GM12878 (cell line): ENCODE measurements around the gene ACSF2. TPM values are rescaled to one million over a fixed set of nuclear protein-coding genes. Genes with fewer than 3 reads are reported as not detected.

Source experiments
- ATAC-seq: fragments of 200-7000 bp; cut with Tn5 transposase; 3 replicates; pipeline ENCODE4 v1.9.1; 2020; ENCODE audit warnings: mild to moderate bottlenecking, moderate library complexity
- BruUV-seq: library from RNA; stranded (reverse); fragments of 400-500 nt; replicated peaks from 2 replicates; lab custom pipeline; 2021; lab: Mats Ljungman, UMichigan
- CTCF ChIA-PET: fragments of 300-600 bp; sonication (Branson Sonifier 250); formaldehyde crosslinking; extraction: SDS; loops from one replicate; lab custom pipeline; 2021; ENCODE audit warnings: inconsistent platforms; lab: Yijun Ruan, JAX
- POLR2A ChIA-PET: fragments of 350-600 bp; formaldehyde crosslinking; extraction: SDS; loops from one replicate; lab custom pipeline; 2021; ENCODE audit warnings: inconsistent platforms; lab: Charles Lee
- RAD21 ChIA-PET: fragments of 300-600 bp; sonication (Branson Sonifier 250); formaldehyde crosslinking; loops from one replicate; lab custom pipeline; 2023; ENCODE audit warnings: antibody characterized with exemption; ENCODE audit not compliant: unreplicated experiment; lab: Charles Lee
- SMC1A ChIA-PET: fragments of 300-600 bp; sonication (Branson Sonifier 250); formaldehyde crosslinking; loops from one replicate; lab custom pipeline; 2023; ENCODE audit not compliant: unreplicated experiment, uncharacterized antibody; lab: Charles Lee
- DNase-seq: peaks from one replicate; pipeline ENCODE4 v3.0.0-alpha.2; 2011; ENCODE audit warnings: low read depth, low spot score
- FAIRE-seq: peaks from 3 replicates; lab custom pipeline; 2011; peaks lifted over from hg19 to GRCh38; lab: Jason Lieb, UNC
- H2AFZ ChIP-seq: 2 replicates; pipeline ENCODE4 v1.6.0; 2011; ENCODE audit warnings: low read depth, low read length, control low read depth; ENCODE audit not compliant: control insufficient read depth
- H3K27ac ChIP-seq: 2 replicates; pipeline ENCODE4 v1.5.1; 2011; ENCODE audit warnings: control low read depth; ENCODE audit not compliant: control insufficient read depth, insufficient read depth
- H3K27me3 ChIP-seq, 2 experiments: replicated peaks in 1 of 2; 2 replicates each; pipeline versions ENCODE4 v1.6.0 to v1.6.1; 2011; ENCODE audit warnings: low read length in 1 of 2; ENCODE audit not compliant: control insufficient read depth in 2 of 2, insufficient read depth in 2 of 2
- H3K36me3 ChIP-seq, 2 experiments: 2 replicates each; pipeline ENCODE4 v1.5.1; 2011; ENCODE audit warnings: low read length in 1 of 2; ENCODE audit not compliant: control insufficient read depth in 2 of 2, insufficient read depth in 2 of 2
- H3K4me1 ChIP-seq: 2 replicates; pipeline ENCODE4 v1.6.1; 2011; ENCODE audit warnings: mild to moderate bottlenecking, low read length, moderate library complexity, mixed read lengths; ENCODE audit not compliant: control insufficient read depth, insufficient read depth
- H3K4me2 ChIP-seq: 2 replicates; pipeline ENCODE4 v1.6.0; 2011; ENCODE audit warnings: control low read depth; ENCODE audit not compliant: control insufficient read depth, insufficient read depth
- H3K4me3 ChIP-seq: fragments of 200-600 bp; sonication (generic); 2 replicates; pipeline ENCODE4 v1.5.1; 2016
- H3K79me2 ChIP-seq: 2 replicates; pipeline ENCODE4 v1.6.0; 2011; ENCODE audit warnings: low read length; ENCODE audit not compliant: control insufficient read depth, insufficient read depth
- H3K9ac ChIP-seq: 2 replicates; pipeline ENCODE4 v1.8.0; 2011; ENCODE audit warnings: low read length, control low read depth, mixed read lengths; ENCODE audit not compliant: control insufficient read depth, insufficient read depth
- H3K9me3 ChIP-seq: replicated peaks from 3 replicates; pipeline ENCODE4 v1.5.1; 2011; ENCODE audit warnings: mild to moderate bottlenecking, low read length; ENCODE audit not compliant: control insufficient read depth, insufficient read depth
- H4K20me1 ChIP-seq: 2 replicates; pipeline ENCODE4 v1.6.0; 2011; ENCODE audit not compliant: control insufficient read depth, insufficient read depth
- BHLHE40 ChIP-seq, 2 experiments: fragments of 450-650 bp in 1 of 2; IDR thresholded peaks; 2 replicates each; pipeline ENCODE4 v1.6.1; 2011 to 2017; ENCODE audit warnings: low read depth in 2 of 2, borderline replicate concordance in 1 of 2, improper control_type of control experiment in 1 of 2, low read length in 1 of 2, mild to moderate bottlenecking in 1 of 2
- BMI1 ChIP-seq: fragments of 450-650 bp; IDR thresholded peaks from 2 replicates; pipeline ENCODE4 v1.6.1; 2016; ENCODE audit warnings: mild to moderate bottlenecking, moderate library complexity, borderline replicate concordance
- JUND ChIP-seq: IDR thresholded peaks from 2 replicates; pipeline ENCODE4 v1.6.1; 2012; ENCODE audit warnings: low read depth, mild to moderate bottlenecking, low read length, improper control_type of control experiment, moderate library complexity
- KLF5 ChIP-seq: fragments of 450-650 bp; IDR thresholded peaks from 2 replicates; pipeline ENCODE4 v1.6.1; 2014; ENCODE audit warnings: mild to moderate bottlenecking; ENCODE audit not compliant: partially characterized antibody
- LARP7 ChIP-seq: fragments of 450-650 bp; IDR thresholded peaks from 2 replicates; pipeline ENCODE4 v1.6.1; 2017; ENCODE audit warnings: mild to moderate bottlenecking
- MEF2A ChIP-seq: IDR thresholded peaks from 2 replicates; pipeline ENCODE4 v1.6.1; 2011; ENCODE audit warnings: low read depth, mild to moderate bottlenecking, low read length, moderate library complexity; ENCODE audit not compliant: insufficient read depth
- MTA2 ChIP-seq: fragments of 450-650 bp; IDR thresholded peaks from 2 replicates; pipeline ENCODE4 v1.6.1; 2016; ENCODE audit warnings: low read depth, mild to moderate bottlenecking, moderate library complexity
- NR2F1 ChIP-seq: fragments of 450-650 bp; conservative IDR thresholded peaks from 2 replicates; pipeline ENCODE4 v1.6.1; 2017; ENCODE audit warnings: mild to moderate bottlenecking
- PAX8 ChIP-seq: fragments of 450-650 bp; IDR thresholded peaks from 2 replicates; pipeline ENCODE4 v1.6.1; 2017; ENCODE audit warnings: mild to moderate bottlenecking, moderate library complexity
- POLR2AphosphoS2 ChIP-seq: IDR thresholded peaks from 2 replicates; pipeline ENCODE4 v1.6.1; 2011; ENCODE audit warnings: low read depth, mild to moderate bottlenecking, low read length, improper control_type of control experiment, moderate library complexity
- STAT3 ChIP-seq: IDR thresholded peaks from 2 replicates; pipeline ENCODE4 v1.6.1; 2011; ENCODE audit warnings: low read depth, low read length, improper control_type of control experiment
- TAF1 ChIP-seq: IDR thresholded peaks from 2 replicates; pipeline ENCODE4 v1.6.1; 2011; ENCODE audit warnings: mild to moderate bottlenecking, low read depth, low read length, borderline replicate concordance
- TBL1XR1 ChIP-seq: IDR thresholded peaks from 2 replicates; pipeline ENCODE4 v1.6.1; 2012; ENCODE audit warnings: low read depth, low read length, improper control_type of control experiment
- YY1 ChIP-seq: IDR thresholded peaks from 2 replicates; pipeline ENCODE4 v1.6.1; 2011; ENCODE audit warnings: low read depth, mild to moderate bottlenecking, low read length
- ZBED1 ChIP-seq: IDR thresholded peaks from 2 replicates; pipeline ENCODE4 v1.6.1; 2016; ENCODE audit warnings: borderline replicate concordance
- WGBS: methylation state at CpG from one replicate; pipeline ENCODE4 v1.1.6; 2016; ENCODE audit warnings: low lambda C conversion rate; ENCODE audit not compliant: insufficient replicate concordance, insufficient coverage; ENCODE audit errors: missing lambda C conversion rate; 5-methylcytosine and 5-hydroxymethylcytosine counted together
- in situ Hi-C: fragments of 300-500 bp; cut with MboI; formaldehyde crosslinking; loops from 9 replicates; pipeline ENCODE4 v1.14.3; 2018; ENCODE audit warnings: mixed read lengths
- intact Hi-C: fragments of 100-400 bp; cut with micrococcal nuclease; formaldehyde crosslinking; loops from one replicate; pipeline ENCODE4 v1.14.2; 2022; ENCODE audit not compliant: unreplicated experiment
- polyA plus RNA-seq, 11 experiments: library from polyadenylated mRNA; depleted of rRNA in 4 of 11; unstranded in 6 of 11; stranded (reverse) in 5 of 11; fragments of >200 nt; fragmentation: Nextera tagmentation in 4 of 11; fragmentation: Illumina TruSeq in 1 of 11; extraction: Ambion mirVana in 4 of 11; extraction: Trizol in 1 of 11; gene quantifications; 1 replicate in 1 of 11; 2 replicates in 10 of 11; pipeline versions ENCODE4 v1.2.1 to v1.2.3, GENCODE V29; 2011 to 2016; ENCODE audit warnings: inconsistent platforms in 2 of 11, missing spikeins in 2 of 11, low read depth in 1 of 11
- total RNA-seq, 4 experiments: library from RNA; depleted of rRNA in 3 of 4; stranded (reverse); fragments of >200 nt in 3 of 4; fragmentation: Illumina TruSeq in 1 of 4; extraction: Trizol in 1 of 4; gene quantifications; 2 replicates each; pipeline versions ENCODE4 v1.2.1 to v1.2.3, GENCODE V29; 2013 to 2021
- TF ChIP-seq, protein P1 (sequence below): fragments of 450-650 bp; IDR thresholded peaks from 2 replicates; pipeline ENCODE4 v1.6.1; 2018; ENCODE audit warnings: borderline replicate concordance, mild to moderate bottlenecking; ENCODE audit not compliant: partially characterized antibody
- TF ChIP-seq, protein P2 (sequence below): IDR thresholded peaks from 2 replicates; pipeline ENCODE4 v1.6.1; 2012; ENCODE audit warnings: low read depth, low read length, improper control_type of control experiment

The ACSF2 gene
- total and polyA plus RNA-seq, 10 of the 15 experiments (the other 5 are each of a cell fraction or from before 2014, with no cell fraction given) = 7.1 to 32.8 (median 16.8) TPM

DNA sequence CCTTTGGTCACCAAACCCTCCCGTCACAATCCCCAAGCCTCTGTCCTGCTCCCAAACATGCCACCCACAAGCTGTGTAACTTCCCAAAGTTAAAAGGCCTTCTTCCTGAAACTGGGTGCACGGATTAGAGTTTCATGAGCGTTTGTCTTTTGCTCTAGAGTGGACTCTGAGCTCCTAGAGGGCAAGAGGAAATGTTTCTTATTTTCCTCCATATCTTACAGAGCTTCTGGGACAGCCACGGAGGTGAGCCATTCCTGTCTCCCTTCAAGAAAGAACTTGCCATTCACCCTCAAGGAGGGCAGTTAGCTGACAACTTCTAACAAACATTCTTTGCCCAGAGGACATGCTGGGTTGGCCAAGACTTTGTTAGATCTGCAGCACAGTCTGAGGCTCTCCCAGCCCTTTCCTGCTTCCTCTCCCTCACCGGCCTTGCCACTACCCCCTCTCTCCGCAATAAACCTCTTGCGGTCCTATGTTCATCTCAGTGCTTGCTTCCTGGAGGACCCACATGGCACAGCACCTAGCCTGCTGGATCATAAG is 79.6 kb downstream of the ACSF2 start:
- in situ Hi-C loops = no loop called here
- FAIRE-seq = no peak

DNA sequence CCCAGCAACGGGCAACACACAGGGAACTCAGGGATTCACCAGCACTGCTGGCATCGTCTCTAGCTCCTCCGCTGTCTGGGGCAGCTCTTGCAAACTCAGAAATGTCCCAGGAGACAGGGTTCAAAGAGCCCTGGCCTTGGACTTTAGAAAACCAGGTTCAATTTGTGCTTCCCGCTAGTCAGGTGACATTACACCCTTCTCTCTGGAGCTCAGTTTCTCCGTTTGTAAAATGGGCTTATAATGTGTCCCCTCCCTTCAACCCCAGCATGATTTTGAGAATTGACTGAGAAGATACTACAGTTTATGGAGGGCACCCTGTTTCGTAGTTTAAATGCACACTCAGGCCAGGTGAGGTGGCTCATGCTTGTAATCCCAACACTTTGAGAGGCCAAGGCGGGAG is 80.3 kb downstream of the ACSF2 start:
- DNase-seq = no peak
- Histone ChIP-seq H3K4me2 (no peak overlapping the region), H3K27me3 (no peaks in the 10 kb centered on the region), H3K79me2 (peaks cover 3% of the 10 kb centered on the region; the same call in 1 of the 2 replicates), H3K4me3 (no peak overlapping the region), H3K27ac (no peak overlapping the region), H3K4me1 (peaks cover 17% of the 10 kb centered on the region), H4K20me1 (no peaks in the 10 kb centered on the region), H3K9ac (no peak overlapping the region), H3K36me3 (no peaks in the 10 kb centered on the region), H3K9me3 (no peaks in the 10 kb centered on the region), H2AFZ (no peak overlapping the region)
- intact Hi-C loops (no loop called here), in situ Hi-C loops (no loop called here)
- POLR2A ChIA-PET = interaction anchor here (0.5 kb wide), 1 partner anchor 242 kb away, joined by 3 read pairs; no protein-coding TSS in a partner anchor
- SMC1A ChIA-PET = interaction anchor here (0.7 to 1.9 kb wide), 4 partner anchors 9 to 29 kb away, joined by 3 to 5 read pairs (median 4); partner anchors contain the start of gene RSAD1
- ATAC-seq = no peak
- FAIRE-seq = no peak
- RAD21 ChIA-PET = no interaction called here
- WGBS = 45% methylated on average over 7 of the region's 7 CpGs
- CTCF ChIA-PET = interaction anchor here (0.6 to 1.0 kb wide), 2 partner anchors 23 to 709 kb away, joined by 3 to 4 read pairs; no protein-coding TSS in a partner anchor
- BruUV-seq = no TSS peak
- TF ChIP-seq, protein P1, sequence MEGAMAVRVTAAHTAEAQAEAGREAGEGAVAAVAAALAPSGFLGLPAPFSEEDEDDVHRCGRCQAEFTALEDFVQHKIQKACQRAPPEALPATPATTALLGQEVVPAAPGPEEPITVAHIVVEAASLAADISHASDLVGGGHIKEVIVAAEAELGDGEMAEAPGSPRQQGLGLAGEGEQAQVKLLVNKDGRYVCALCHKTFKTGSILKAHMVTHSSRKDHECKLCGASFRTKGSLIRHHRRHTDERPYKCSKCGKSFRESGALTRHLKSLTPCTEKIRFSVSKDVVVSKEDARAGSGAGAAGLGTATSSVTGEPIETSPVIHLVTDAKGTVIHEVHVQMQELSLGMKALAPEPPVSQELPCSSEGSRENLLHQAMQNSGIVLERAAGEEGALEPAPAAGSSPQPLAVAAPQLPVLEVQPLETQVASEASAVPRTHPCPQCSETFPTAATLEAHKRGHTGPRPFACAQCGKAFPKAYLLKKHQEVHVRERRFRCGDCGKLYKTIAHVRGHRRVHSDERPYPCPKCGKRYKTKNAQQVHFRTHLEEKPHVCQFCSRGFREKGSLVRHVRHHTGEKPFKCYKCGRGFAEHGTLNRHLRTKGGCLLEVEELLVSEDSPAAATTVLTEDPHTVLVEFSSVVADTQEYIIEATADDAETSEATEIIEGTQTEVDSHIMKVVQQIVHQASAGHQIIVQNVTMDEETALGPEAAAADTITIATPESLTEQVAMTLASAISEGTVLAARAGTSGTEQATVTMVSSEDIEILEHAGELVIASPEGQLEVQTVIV = no peak
- TF ChIP-seq, protein P2, sequence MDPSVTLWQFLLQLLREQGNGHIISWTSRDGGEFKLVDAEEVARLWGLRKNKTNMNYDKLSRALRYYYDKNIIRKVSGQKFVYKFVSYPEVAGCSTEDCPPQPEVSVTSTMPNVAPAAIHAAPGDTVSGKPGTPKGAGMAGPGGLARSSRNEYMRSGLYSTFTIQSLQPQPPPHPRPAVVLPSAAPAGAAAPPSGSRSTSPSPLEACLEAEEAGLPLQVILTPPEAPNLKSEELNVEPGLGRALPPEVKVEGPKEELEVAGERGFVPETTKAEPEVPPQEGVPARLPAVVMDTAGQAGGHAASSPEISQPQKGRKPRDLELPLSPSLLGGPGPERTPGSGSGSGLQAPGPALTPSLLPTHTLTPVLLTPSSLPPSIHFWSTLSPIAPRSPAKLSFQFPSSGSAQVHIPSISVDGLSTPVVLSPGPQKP = no peak
- TF ChIP-seq TBL1XR1 = no peak
- no peak for TF ChIP-seq ZBED1
- no peak for TF ChIP-seq MEF2A
- TF ChIP-seq NR2F1 = no peak
- no peak for TF ChIP-seq POLR2AphosphoS2

More for the DNA sequence above, 79.6 kb downstream of the ACSF2 start:
- TF ChIP-seq MTA2 (no peak), LARP7 (no peak), YY1 (no peak), STAT3 (no peak), POLR2AphosphoS2 (no peak), BMI1 (no peak), BHLHE40 (IDR thresholded peaks at IDR 0.05; ENCODE audit: borderline replicate concordance in 1 of 2, low read depth in 2 of 2, low read length in 1 of 2) (no peak), JUND (no peak), TAF1 (no peak), KLF5 (no peak), PAX8 (no peak)
- H3K36me3 ChIP-seq = no peaks in the 10 kb centered on the region
- DNase-seq (no peak), ATAC-seq (no peak)
- no peak overlapping the region for H3K9ac ChIP-seq
- no peaks in the 10 kb centered on the region for H3K27me3 ChIP-seq
- H3K4me2 ChIP-seq = no peak overlapping the region
- intact Hi-C loops = no loop called here
- H4K20me1 ChIP-seq = no peaks in the 10 kb centered on the region
- no TSS peak for BruUV-seq
- ChIA-PET CTCF (interaction anchor here (0.8 to 1.2 kb wide), 4 partner anchors 19 to 27 kb away, joined by 3 to 5 read pairs (median 4); no protein-coding TSS in a partner anchor), SMC1A (interaction anchor here (1.5 to 1.9 kb wide), 2 partner anchors 12 to 36 kb away, joined by 3 to 4 read pairs; no protein-coding TSS in a partner anchor), RAD21 (interaction anchor here (1.8 kb wide), 1 partner anchor 37 kb away, joined by 5 read pairs; no protein-coding TSS in a partner anchor), POLR2A (no interaction called here)
- no peak overlapping the region for H3K4me3 ChIP-seq
- H2AFZ ChIP-seq = no peak overlapping the region
- H3K4me1 ChIP-seq = peaks cover 15% of the 10 kb centered on the region
- no peak overlapping the region for H3K27ac ChIP-seq
- H3K79me2 ChIP-seq = peaks cover 3% of the 10 kb centered on the region; the same call in 1 of the 2 replicates
- 41% methylated on average over 7 of the region's 7 CpGs for WGBS
- no peaks in the 10 kb centered on the region for H3K9me3 ChIP-seq
